Bone marrow (tissue), 2 donors: ENCODE results near the gene TAF11L2.
"Not testable (repeated sequence)": the region's sequence is repeated elsewhere in the genome, so short reads cannot be mapped to it uniquely, and the experiment has no call there.

Experiments
- DNase-seq, 2 donors: peaks; one replicate each; lab custom pipeline; 2025; lab: John Stamatoyannopoulos, UW

The TAF11L2 gene

GRCh38 chr5:17526504-17526903 is 28.5 kb downstream of the TAF11L2 start:
- not testable (repeated sequence) for DNase-seq

DNA sequence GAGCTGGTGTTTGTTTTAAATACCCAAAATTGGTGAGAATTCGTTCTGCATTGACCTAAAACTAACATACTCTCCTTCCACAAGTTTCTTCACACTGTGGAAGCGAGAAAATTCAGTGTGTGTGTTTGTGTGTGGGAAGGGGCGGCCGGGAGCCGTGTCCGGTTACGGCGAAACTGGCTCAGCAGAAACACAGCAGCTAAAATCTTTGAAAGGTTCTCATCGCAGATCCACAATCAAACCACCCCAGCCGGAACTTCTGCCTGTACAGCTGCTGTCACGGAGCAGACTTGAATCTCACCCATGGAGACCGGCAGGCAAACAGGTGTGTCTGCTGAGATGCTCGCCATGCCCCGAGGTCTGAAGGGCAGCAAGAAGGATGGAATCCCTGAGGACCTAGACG is 30.3 kb downstream of the TAF11L2 start, which contains the start of gene TAF11L6:
Gene TAF11L6 (plus strand): TSS at position 301 of the 400 bp plus-strand sequence.
- DNase-seq, result not testable (repeated sequence)
